GM19023 (cell line): ENCODE data around the gene SNRNP48.
A peak's percentile ranks its signal among the peaks of the same experiment; 100 is the strongest.

Source experiments
- ATAC-seq: cut with Tn5 transposase; IDR thresholded peaks from one replicate; pipeline ENCODE4 v1.9.1; 2021; ENCODE audit warnings: mild to moderate bottlenecking, moderate library complexity; ENCODE audit not compliant: unreplicated experiment

SNRNP48 gene

DNA sequence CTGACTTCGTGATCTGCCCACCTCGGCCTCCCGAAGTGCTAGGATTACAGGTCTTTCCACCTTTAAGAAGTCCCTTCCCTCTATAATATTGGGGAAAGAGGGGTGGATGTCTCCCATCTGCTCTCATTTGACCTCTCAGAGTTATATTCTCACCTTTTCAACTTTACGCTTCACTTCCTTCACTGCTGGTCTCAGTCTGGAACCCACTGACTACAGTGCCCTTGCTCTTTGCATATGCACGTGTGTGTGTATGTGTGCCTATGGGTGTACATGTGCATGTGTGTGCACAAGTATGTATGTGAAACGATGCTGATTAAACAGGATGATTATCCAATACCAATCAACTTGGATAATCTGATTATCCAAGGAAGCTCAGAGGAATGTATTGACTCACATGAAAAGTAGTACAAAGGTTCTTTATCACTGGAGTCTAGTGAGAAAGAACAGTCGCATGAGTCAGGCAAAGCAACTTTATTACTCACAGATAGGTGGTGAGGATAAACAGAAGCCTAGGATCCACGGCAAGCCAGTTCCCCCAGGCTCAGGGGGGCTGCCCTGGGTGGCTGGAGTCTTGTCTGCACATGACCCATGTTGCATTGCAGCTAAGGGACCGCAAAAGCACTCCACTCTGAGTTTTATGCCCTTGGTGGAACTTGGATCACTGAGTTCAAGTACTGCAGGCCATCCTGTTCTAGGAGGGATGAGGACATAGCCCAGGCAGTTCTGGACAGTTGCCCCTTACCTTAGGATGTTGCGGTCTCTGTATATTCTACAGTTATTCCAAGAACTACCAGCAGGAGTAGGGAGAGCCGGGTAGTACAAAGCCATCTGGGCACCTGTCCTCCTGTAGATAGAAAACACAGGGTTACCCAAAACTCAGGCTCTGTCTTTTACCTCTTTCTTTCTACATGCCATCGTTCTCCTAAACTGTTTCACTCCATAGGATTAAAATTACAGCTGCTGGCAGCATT, 50.9 kb downstream of the SNRNP48 start:
- no peak for ATAC-seq

DNA sequence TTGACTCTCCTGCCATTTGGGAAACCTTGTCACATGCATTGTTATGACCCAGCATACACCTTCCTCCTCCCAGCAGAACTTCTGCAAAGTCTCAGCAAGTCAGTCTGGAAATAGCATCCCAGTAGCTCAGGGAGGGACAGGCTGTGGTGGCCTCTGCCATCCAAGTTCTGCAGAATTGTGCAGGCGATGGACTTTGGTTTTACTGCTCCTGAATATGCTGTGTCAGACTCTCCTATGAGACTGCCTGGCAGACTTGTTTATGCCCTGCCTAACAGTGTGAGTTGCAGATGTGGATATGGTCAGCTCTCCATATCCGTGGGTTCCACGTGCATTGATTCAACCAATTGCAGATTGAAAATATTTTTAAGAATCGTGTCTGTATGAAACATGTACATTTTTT, 52.8 kb downstream of the SNRNP48 start:
- no peak for ATAC-seq

DNA sequence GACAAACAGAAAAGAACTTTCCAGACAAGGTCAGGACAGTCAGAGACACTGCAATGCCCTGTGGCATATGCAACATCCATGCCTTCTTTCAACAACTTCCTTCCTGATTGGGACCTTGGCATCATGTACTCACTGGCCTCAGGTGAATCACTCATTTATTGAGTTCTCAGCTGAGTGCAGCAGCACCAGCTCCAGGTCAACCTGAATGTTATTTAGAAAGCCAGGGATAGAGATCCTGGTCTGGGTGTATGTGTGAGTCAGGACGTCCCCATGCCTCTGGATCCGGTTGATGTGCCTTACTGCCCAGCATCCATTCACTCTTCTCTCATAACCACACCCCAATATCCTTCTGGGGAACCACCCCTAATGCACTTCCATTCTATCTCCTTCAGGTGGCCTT, 54.4 kb downstream of the SNRNP48 start:
- no peak for ATAC-seq

DNA sequence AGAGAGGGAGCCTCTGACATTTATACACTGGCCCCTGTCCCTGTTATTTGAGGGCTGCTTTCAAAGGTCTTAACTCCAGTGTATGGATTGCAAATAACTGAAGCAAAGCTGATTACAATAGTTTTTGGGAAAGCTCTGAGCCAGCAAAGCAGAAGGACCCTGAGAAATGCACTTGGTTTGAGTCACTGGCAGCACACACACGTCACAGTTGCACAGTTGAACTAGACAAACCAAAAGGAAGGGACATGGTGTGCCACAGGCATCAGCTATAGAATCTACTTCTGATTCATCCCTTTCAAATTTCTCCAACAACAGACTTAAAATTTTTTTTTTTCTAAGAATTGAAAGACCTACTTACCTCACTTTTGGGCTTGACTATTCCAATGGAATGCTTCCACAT, 56.4 kb downstream of the SNRNP48 start:
- ATAC-seq, result no peak

DNA sequence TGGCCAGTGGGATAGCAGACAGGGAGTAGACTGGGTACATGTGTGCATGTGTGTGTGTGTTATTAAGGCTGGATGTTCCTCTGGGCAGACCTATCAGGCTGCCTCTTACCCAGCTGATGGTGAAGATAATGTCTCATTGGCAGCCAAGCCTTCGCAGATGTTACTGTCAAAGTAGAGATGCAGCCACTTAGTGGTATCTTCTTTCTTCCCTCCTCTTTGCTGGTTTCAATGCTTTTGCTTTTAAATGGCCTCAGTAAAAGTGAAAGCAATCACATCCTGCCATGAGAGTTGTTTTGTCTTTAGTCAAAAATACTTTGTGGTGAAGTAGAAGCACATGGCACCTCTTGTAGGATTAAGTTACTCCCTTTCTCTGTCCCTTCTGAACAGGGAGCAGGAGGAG, 57.5 kb downstream of the SNRNP48 start:
- peak; percentile 48 for ATAC-seq

DNA sequence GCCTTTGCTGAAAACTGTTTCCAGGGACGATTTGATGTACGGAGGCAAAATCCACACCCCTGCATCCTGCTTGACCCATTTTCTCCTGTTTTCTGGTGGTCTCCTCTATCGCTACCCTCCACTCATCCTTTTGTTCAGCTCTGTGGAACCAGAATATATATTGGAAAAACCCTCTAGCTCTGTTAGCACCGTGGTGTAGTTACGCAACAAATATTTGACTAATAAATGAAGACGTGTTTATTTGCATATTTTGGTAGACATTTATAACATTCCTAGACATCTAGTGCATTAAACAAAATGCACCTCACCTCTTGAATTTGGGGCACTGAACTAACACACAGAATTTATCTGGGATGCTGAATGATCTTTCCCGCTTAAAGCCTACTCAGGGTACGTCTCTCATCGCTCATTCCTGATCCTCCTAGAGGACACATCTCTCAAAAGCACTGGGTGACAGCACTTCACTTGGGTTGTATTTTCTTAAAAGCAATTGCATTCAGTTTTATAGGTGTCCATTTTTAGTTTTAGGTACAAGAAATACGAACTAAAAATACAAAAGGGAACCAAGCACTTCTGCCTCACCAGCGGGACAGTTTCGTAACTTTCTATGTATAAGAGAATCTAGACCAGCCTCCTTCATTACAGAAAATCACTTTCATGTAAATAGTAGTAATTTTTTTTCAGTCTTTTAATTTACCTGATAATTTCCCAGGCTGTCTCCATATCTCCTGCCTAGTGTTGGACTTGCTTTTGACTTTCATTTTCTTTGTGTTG, 59.2 kb downstream of the SNRNP48 start:
- ATAC-seq, result no peak

DNA sequence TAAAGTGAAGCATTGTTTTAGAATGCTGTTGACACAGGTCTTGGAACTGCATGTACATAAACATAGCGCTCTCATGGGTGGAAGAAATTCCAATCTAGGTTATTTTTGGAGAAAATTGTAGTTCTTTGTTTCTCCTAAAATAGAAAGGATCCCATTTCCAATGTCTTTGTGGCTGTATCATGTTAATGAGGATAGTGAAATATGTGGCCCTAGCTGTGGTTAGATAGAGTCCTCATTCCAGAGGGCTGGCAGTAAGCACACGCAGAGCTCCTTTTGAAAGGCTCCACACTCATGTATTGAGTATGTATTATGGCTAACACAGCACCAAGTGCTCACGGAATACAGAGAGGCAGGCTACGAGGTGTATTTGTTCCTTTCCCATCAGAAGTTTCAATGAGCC, 60.9 kb downstream of the SNRNP48 start:
- no peak for ATAC-seq

DNA sequence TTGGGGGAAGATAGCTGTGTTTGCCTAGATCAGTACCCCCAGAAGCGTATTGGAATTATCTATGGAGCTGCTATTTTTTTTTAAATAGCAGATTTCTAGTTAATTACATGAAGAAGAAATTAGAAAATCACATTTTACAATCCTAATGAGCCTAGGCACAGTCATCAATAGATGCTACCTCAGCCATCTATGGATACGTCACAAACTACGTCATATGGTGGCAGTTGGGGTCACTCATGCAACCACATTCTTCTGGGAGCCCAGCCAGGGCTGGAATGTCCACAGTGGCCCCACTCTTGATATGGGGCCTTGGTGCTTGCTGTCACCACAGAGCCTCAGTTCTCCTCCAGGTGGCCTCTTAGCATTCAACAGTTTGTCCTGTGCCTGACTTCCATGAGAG, 63.0 kb downstream of the SNRNP48 start:
- ATAC-seq, result no peak

DNA sequence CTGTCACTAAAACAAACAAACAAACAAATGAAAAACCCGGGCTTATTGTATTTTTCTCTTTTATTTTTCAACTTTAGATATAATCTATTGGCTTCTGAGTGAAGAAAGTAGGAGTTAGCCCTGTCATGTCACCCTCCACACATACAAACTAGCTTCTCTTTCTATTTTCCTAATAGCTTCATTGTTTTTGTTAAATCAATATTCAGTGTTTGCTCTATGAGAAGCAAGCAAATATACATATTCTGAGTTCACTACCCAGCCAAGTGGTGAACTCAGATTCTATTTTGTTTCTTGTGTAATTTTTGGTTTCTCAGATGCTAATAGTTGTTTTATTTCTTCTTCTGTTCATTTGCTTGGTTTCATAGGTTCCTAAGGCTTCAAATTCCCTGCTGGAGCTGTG, 66.4 kb downstream of the SNRNP48 start:
- no peak for ATAC-seq

DNA sequence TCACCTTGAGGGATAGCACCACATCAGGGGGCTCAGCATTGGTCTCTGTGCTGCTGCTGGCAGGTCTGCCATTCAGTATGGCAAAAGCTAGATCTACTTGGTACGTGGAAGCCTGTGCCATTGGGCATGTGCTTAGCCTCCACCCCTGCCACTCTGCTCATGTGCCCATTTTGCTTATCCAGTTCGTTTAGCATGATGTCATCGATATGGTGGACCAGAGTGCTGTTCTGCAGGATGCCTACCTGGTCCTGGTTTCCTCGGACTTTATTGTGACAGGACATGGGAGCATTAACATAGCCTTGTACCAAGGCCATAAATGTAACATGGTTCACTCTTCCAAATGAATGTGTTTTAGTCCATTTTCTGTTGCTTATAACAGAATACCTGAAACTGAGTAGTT, 68.5 kb downstream of the SNRNP48 start:
- ATAC-seq, result no peak

DNA sequence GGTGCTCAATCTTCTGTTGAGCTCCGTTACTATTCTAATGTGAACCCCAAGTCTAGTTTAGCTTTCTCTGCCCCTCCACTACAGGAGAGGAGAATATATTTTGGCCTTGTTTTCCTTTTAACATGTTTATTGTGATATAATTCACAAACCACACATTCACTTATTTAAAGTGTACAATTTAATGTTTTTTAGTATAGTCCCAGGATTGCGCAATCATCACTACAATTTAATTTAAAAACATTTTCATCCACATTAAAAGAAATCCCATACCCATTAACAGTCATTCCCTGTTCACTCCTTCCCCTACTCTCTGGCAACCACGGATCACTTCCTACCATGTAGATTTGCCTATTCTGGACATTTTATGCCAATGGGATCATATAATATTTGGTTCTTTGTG, 71.4 kb downstream of the SNRNP48 start:
- no peak for ATAC-seq
